NT2/D1 (cell line): ENCODE results near the gene SERPINE2.

Experiments
- SUZ12 ChIP-seq: IDR thresholded peaks from 2 replicates; pipeline ENCODE4 v1.6.1; 2011; ENCODE audit not compliant: insufficient read length, insufficient read depth; ENCODE audit errors: extremely low read depth
- YY1 ChIP-seq: IDR thresholded peaks from 2 replicates; pipeline ENCODE4 v1.6.1; 2011; ENCODE audit not compliant: insufficient read length, insufficient read depth
- ZNF274 ChIP-seq: IDR thresholded peaks from 2 replicates; pipeline ENCODE4 v1.6.1; 2011; ENCODE audit warnings: mild to moderate bottlenecking, low read depth, low read length

GRCh38 chr2:224039770-224040440, 819 bp upstream of the SERPINE2 start:
- no peak for TF ChIP-seq YY1
- no peak for TF ChIP-seq ZNF274
- no peak for TF ChIP-seq SUZ12
